DMS79 treated with DMSO at 0.1 percent for 48 hours (cell line): Measurements from ENCODE around the gene SLC7A1.

Experiments used
- DNase-seq: peaks from one replicate; lab custom pipeline; 2025; lab: John Stamatoyannopoulos, UW

Gene SLC7A1

DNA sequence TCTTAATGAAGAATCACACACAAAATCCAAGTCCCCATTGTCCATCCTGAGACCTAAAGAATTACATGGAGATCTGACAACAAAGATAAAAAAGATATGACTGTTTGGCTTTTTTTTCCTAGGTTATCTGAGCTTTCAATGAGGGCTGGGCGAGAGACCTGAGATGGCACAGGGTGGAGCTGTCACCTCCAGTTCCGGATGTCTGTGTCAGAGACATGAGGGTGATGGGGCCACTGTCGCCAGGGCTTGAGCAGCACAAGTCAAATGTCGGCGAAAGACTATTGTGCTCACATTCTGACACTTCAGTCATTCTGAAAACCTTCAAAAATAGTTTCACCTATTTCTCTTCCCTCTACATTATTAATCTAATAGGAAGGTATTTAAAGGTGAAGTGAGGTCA lies 65.7 kb downstream of the SLC7A1 start:
- DNase-seq = no peak

DNA sequence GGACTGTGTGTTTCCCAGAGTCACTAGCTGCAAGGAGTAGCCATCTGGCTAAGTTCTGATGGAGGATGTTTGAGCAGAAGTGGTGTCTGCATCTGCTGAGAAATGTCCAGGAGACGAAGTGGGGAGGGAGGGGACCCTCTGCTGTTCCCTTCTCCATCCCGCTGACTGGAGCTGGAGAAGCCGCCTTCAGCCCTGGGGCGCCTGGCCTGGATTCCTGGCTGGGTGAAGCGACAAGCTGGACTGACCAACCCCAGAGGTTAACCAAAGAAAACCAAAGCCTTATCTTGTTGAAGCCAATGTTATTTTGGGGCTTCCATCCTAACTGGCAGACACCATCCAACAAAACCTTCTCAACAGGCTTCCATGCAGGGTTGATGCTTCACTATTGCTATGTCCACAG lies 67.6 kb downstream of the SLC7A1 start:
- no peak for DNase-seq

DNA sequence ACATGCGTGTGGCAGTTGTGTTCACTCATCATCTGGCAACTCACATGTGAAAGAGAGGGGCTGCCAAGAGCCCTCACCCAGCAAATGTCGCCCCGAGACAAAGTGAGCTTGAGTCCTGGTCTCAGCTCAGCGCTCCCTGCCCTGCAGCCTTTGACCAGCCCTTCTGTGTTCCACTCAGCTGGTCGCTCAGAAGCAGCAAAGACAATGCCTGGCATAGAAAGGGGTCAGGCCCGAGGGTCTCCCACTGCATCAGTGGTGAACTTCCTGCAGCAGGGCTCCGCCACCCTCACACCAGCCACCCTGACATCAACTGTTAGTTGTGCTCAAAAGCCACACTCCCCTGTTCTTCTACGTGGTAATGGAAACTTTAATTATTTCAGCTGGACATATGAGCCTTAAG lies 68.0 kb downstream of the SLC7A1 start:
- no peak for DNase-seq

DNA sequence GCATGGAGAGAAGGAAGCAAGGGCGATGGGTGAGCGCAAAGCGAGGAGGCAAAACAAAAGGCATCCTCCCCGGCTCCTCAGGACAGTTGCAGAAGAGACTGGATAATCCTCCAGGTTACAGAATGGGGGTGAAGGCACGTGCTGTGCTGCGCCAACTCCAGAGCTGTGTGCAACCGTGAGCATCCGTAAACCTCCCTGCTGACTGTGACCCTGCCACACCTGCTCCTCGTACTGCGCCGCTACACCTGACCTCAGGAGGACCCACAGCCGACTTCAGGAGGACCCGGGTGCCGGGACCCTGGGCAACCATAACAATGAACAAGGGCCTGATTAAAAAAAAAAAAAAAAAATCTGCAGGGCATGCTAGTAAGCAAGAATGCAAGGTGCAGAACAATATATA lies 68.7 kb downstream of the SLC7A1 start:
- no peak for DNase-seq

GRCh38 chr13:29525757-29526156 lies 69.7 kb downstream of the SLC7A1 start:
- no peak for DNase-seq

GRCh38 chr13:29524641-29525040 lies 70.8 kb downstream of the SLC7A1 start:
- no peak for DNase-seq

GRCh38 chr13:29524176-29524575 lies 71.3 kb downstream of the SLC7A1 start:
- DNase-seq = no peak

- no peak for DNase-seq
These were observed 72.1 kb downstream of the SLC7A1 start for GRCh38 chr13:29523199-29523961.

DNA sequence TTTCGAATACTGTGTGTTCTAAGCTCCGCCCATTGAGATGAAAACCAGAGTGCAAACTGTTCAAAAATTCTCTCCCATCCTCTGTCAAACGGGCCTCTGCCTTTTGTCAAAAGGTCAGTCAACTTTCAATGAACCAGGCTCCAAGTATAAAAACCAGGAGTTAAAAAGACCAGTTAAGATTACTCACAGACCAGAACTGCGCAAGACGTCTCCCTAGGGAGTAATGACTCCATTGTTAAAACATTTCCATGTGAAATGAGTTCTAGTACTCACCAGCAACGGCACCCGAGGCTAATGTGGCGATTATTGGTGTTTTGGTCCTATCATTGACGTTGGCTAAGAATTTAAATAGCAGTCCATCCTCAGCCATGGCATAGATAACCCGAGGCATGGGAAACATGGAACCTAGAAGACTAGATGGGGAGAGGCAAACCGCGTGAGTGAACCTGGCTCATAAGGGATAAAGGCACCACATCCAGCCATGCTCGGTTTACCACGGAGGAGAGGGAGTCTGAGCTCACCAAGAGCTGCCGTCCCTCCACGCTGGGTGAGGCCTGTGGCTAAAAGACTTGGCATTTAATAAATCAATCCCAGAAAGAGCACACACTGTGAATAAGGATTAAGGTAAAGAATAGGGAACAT lies 73.3 kb downstream of the SLC7A1 start:
- DNase-seq = no peak

GRCh38 chr13:29521336-29521735 lies 74.2 kb downstream of the SLC7A1 start:
- DNase-seq = no peak

- no peak for DNase-seq
These were observed 74.8 kb downstream of the SLC7A1 start for GRCh38 chr13:29520671-29521070.

DNA sequence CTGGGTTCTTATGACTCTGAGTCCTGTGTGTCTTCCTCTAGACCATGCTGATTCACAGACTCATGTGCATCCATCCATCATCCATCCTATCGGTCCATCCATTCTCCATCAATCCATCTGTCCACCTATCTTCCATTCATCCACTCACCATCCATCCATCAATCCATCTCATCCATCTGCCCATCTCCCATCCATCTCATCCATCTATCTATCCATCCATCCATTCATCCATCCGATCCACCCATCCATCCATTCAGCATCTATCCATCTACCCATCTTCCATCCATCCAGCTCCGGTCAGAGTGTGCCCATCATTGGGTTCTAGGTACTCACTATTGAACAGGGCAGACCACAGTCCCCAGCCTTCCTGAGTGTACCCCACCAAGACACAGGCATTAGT lies 75.6 kb downstream of the SLC7A1 start:
- no peak for DNase-seq

- no peak for DNase-seq
These were observed 78.6 kb downstream of the SLC7A1 start for GRCh38 chr13:29516880-29517279.

- no peak for DNase-seq
These were observed 79.5 kb downstream of the SLC7A1 start for GRCh38 chr13:29516012-29516411.

DNA sequence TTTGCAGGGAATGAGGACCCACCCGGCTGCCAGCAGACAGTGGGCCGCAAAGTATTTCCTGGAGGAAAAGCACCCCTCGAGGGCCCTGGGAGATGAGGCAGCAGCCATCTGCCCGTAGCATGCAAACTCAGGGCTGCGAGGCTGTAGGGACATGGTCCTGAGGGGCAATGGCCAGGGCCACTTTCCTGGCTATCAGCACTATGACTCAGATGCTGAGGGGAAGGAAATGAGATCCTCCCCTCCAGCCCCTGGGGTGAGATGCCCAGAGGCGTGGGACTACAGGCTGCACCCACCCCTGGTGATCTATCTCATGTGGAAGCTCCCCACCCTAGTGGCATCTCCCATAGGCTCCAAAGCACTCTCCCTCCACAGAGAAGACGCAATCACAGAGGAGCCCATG lies 80.1 kb downstream of the SLC7A1 start:
- no peak for DNase-seq

GRCh38 chr13:29514720-29515310 lies 80.7 kb downstream of the SLC7A1 start:
- no peak for DNase-seq

DNA sequence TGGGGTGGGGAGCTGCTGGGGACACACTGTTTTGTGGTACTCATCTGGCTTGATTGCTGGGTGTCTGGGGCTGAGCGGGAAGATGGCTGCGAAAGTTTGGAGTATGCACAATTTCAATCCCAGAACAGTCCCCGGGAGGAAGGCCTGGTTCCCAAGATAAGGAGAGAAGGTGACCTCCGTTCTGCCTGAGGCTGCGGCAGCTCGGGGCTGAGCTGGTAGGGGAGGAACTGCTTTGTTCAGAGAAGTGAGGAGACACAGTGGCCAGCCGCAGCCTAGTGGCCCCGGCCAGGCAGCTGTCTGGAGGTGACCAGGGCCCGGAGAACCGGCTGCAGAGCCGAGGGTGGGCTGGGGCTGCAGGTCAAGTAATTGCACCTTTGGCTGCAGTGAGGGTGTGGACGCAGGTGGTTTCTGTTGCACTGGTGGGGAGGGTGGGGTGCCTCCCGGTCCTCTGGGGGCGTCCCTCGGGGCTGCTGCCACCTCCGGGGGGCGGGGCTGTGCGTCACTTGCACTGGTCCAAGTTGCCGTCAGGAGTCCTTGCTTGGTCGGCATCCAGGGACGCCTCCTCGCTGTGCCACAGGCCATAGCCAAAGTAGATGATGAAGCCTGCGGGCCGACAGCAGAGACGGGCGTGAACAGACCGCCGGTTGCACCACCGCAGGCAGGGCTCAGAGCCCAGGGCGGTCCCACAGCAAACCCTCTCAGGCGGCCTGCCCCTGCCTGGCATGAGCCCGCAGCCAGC lies 81.3 kb downstream of the SLC7A1 start:
- no peak for DNase-seq

GRCh38 chr13:29513002-29513980 lies 82.2 kb downstream of the SLC7A1 start:
- DNase-seq = no peak

DNA sequence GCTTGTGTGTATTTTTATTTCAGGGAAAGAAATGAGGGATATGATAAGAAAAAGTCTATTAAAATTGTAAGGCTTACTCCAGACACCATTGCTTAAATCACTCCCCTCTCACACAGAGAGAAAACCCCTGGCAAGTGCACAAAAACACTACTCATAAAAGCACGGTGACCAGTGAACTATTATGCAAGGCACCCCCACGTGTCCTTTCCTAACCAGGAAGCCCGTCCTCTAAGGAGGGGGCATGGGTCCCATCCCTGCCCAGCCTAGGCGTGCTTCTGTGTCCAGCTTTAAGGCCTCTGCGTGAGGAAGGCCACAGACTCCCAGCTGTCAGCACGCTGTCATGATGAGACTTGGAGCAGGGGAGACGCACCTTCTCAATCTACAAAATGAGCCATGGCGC lies 83.5 kb downstream of the SLC7A1 start:
- DNase-seq = no peak

- DNase-seq = no peak
These were observed 84.2 kb downstream of the SLC7A1 start for GRCh38 chr13:29511106-29511796.

- DNase-seq = no peak
These were observed 84.8 kb downstream of the SLC7A1 start for GRCh38 chr13:29510651-29511084.
